ENCODE results near the gene PINK1.

- TF ChIP-seq CTCF (conservative IDR thresholded peaks at IDR 0.05; ENCODE audit: low read depth, low read length), result no peak
- TF ChIP-seq EZH2 (IDR thresholded peaks at IDR 0.05; ENCODE audit: borderline replicate concordance, low read depth, low read length, poor library complexity, severe bottlenecking), result no peak
Measured at GRCh38 chr1:20641975-20642374, 8.7 kb downstream of the PINK1 start.
